Activated T-cell treated with anti-CD3 and anti-CD28 coated beads for 4 hours (primary cell): ENCODE results near the gene COL4A6.

Experiments used
- DNase-seq: peaks from one replicate; pipeline ENCODE4 v3.0.0-alpha.2; 2020

The COL4A6 gene

DNA sequence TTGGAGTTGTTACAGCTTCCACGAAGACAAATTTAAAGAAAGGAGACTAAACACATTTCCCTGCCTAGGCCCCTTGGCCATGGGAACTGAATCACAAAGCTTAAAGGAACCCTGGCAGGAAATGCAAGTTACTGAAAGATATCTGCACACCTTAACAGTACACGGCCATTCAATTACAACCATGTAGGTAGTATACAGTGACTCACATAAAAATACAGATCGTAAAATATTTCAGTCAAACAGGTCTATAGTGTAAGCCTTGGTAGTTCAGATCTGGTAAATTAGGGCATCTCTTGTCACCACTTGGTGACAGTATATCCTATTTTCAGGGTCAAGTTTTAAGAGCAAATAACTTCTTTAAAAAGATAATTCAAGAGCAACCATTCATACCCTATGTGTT, 234.7 kb downstream of the COL4A6 start:
- DNase-seq, result no peak

DNA sequence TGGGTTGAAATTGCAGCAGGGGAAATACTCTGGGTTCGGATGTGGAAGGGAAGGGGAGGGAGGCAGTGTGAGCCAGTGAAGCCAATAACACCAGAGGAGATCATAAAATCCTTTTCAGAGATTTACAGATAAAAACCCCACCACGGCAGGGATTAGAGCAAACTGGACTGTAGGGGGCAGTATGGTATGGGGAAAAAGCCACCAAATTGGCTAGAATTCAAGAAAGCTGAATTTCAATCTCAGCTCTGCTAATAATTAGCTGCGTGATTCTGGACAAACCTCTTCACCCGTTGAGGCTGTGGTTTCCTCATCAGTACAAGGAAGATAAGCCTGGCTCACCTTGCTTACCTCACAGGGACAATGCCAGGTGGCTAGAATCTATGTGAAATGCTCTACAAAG, 238.5 kb downstream of the COL4A6 start:
- no peak for DNase-seq

DNA sequence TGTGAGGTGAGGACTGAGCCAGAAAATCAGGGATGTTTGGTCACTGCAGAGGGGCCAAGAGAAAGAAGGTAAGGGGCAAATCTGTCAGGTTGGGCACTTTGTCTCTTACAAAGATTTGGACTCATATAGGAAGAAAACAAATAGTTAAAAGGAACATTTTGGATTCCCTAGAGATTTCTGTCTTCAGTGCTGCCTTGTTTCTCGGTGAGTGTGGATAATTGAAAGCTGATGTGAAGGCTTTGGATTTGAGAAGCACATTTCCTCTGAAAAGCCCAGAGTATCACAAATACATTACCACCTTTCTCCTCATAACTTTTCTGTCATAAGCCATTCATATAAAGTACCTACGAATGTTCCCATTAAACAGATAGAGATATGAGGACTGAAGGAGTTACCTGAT, 239.2 kb downstream of the COL4A6 start:
- DNase-seq, result no peak

DNA sequence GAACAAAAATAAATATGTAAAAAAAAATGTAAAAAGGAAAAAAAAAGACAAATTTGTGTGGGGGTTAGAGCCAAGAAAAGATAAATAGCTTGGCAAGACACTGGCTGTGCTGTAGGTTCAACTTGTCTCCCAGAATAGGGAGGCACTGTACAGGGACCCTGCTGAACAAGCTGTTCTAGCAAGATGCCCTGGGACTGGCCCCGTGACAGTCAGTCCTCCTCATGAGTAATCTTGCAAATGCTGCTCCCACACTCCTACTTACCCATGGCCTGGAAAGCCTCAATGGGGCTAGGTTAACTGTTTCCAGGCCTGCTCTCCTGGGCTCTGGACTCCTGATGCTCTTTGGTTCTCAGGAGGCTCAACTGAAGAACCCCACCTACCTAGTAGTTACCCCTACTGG, 239.8 kb downstream of the COL4A6 start:
- no peak for DNase-seq

DNA sequence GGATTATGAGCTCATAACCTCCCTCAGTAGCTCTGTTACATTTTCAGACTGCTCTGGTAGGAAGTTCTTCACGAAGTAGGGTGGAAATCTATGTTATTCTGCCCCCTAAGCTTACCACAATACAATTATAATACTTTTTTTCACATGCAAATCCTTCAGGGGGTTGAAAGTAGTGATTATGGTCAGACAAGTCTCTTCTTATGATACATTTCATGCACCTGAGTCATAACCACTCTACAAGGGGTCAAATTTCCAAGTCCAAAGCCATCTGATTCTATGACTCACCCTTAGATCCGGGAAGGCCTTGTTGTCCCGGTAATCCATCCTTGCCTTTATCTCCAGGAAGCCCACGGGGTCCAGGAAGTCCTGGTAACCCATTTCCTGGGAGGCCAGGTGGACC, 251.4 kb downstream of the COL4A6 start:
- no peak for DNase-seq

DNA sequence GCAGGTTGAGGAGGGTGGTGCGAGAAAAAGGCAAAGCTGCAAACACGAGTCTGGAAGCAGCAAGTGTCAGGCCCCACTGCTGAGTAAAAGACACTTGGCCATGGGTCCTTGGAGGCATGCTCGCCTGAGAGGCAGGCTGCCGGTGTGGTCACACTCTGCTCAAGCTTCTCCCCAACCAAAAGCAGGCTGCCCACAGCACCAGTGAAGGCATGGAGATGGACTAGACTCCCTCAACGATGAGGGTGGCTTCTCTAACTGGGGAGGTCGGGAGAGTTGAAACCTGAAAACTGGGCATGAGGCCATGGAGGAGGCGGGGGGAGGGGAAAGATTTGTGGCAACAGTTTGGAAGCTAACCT, 260.1 kb downstream of the COL4A6 start:
- DNase-seq, result no peak

DNA sequence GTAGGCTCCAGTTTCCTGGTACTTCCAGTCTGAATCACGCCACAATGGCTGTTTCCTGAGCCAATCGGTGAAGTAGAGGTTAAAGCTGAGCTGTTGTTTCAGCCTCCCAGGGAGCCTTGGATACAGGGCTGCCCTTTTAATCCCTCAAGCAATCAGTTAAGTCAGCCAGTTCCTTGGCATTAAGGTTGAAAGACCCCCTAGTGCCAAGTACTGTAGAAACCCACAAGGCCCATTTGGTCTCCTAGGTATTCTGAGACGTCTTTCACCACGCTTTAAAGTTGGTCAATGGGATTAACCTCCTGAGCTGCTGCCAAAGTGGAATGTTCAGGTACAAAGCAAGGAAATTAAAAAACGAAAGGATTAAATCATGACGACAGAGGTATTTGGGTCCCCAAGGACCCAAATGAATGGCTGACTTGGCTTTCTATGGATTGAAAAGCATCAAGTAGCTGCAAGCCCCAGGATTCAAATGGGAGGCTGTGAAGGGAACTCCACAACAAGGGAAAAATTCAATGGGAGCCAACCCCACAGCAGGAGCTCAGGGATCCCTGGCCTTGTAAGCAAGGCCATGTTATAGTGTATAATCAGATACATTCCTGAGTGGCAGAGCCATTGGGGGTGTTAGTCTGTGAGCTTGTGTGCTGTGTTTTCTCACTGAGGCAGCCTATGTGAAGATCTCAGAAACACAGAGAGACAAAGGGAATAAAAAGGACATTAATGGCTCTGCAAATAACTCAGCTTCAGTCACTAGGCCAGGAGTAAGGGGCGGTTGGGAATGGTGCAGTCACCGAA, 260.7 kb downstream of the COL4A6 start:
- DNase-seq, result no peak

DNA sequence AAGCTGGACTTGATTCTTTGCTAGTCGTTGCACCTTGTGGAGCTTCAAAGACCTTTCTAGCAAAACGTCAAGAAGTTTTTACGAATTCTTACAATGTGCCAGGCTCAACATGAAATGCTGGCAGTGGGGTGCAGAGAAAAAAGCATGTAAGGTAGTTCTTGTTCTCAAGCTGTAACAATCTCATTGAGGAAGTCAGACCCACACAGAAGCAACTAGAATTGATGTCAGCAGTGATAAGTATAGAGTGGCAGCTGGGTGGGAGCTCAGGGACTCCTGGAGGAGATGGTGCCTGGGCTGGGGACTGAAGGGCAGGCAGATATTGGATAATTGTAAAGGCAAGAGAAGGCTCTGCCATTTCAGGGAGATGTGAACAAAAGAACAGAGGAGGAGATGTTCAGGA, 264.3 kb downstream of the COL4A6 start:
- DNase-seq, result no peak

DNA sequence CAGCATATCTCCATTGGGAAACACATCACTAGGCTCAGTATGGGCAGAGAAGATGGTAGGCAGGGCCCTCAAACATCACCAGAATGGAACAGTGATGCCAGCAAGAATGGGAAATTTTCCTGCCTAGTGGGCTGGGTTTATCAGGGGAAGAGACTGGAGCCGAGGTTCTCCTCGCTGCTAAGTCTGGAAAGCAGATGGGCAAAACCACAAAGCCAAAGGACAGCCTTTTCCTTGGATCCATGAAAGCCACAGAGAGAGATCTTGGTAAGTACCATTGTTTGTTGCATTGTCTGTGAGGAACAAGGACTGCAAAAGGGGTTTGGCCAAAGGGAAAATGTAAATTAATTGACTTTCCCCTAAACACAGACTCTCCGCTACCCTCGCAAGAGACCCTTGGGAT, 266.6 kb downstream of the COL4A6 start:
- DNase-seq, result no peak

DNA sequence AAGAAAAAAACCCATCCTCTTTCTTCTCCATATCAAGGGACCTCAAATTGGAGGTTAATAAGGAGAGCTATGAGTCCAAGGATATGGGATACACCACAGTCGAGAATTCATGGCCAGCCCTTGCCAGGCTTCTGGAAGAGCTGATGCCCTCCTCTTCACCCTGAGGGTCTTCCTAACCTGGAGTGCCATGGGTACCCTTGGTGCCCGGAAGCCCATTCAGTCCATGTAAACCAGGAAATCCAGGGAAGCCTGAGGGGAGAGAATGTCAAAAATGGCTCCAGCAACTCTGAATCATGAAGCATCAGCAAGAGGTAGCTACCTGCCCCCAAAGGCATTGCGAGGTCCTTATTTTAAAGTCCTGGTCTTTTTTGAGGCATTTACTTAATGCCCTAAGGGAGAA, 268.5 kb downstream of the COL4A6 start:
- DNase-seq, result no peak

DNA sequence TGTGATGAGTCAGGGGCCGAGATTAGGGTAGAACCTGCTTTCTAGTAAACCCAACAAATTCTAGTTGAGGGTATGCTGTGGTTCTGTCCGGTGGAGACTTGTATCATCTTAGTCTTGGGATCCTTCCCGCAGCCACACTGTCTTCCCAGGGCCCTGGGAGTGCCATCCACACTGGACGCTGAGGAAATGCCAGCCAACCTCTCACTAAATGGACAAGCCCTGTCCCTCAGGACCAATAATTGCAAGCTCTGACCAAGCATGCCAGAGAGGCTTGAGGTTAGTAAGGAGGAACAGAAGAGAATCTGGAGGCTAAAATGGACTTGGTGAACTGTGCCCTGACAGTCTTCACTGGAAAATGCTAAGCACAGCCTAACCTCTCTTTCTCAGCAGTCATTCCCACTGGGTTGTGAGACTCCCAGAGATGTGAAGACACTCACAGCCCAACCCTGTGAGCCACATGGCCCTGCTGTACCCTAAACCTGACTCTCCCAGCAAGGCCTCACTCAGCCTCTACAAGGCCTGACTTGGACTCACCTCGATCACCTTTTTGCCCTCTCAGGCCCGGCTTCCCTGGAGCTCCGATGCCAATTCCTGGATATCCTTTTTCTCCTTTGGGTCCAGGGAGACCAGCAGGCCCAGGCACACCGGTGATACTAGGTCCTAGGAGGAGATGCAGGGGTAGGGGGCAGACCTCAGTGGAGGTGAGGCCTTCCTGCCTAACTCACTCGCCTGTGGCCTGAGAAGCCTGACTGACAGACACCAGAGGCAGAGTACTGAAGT, 269.1 kb downstream of the COL4A6 start:
- no peak for DNase-seq

DNA sequence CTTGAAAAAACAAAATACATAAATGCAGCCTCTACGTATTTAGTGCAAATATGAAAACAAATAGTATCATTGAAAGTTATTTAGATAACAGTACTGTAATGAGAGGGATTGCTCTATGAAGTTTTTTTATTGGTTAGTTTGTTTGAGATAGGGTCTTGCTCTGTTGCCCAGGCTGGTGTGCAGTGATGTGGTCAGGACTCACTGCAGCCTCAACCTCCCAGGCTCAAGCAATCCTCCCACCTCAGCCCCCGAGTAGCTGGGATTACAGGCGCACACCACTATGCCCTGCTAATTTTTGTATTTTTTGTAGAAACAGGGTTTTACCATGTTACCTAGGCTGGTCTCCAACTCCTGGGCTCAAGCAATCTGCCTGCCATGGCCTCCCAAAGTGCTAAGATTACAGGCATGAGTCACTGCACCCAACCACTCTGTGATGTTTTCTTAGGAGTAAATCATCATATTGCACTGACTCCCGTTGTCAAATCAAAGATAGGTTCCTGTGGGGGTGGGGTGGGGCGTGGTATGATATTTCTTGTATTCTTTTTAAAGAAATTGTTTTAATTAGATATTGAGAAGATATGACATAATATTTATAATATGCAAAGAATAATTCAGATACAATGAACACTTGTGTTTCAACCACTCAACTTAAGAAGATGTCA, 270.9 kb downstream of the COL4A6 start:
- no peak for DNase-seq

DNA sequence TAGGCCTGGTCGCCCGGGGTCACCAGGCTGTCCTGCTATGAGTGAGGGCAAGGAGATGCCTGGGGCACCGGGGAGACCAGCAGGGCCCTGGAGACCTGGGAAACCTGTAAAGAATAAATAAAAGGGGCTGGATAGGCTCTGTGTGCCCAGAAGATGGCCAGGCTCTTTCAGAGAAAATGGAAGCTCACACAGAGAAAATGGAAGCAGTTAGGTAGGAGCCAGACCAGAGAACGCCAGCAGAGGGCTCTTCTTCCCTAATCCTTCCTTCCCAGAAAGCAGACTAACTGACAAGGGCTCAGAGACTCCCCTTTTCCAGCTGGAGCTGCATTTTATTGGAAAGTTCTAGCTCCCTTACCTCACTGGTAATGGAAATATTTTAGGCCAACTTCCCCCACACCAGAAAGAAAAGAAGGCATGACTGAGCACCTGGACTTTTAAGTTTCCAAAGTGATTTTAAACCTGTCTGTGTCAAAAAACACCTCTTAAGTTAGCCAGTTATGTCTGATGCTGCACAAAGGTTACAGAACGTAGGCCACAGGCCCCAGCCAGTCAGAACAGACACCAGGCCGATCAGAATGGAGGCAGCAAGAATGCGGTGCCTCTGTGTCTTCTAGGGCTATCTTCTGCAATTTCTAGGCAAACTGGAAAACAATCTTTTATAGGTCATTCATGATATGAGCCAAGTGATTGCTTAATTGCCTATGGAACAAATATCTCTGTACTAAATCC, 272.7 kb downstream of the COL4A6 start:
- DNase-seq, result no peak

DNA sequence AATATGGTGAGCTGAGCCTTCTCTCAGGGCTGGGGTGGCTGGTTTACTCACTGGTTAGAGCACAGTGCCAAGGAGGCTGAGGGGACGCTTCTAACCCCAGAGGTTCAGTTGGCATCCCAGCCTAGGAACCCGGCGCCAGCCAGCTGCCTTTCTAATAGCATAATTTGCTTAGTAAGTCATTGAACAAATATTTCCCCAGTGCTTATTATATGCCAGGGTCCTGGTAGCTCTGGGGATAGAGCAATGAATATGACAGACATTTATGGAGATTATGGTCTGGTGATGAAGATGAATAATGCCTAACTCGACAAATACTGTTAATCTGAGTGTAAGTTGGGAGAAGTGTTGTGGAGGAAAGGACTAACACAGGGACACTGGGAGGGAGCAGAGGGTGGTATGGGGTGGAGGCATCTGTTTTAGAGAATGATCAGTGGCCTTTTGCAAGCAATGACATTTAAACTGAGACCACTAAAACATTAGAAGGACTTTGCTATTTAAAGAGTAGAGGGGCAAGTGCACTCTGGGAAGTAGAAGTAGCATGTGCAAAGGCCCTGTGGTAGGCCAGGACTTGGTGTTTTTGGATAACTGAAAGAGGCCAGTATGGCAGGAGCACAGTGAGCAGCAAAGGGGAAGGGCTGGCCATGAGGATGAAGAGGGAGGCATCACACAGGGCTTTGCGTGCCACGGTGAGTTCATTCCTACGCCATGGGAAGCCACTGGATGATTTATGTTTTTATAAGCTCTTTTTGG, 274.7 kb downstream of the COL4A6 start:
- DNase-seq, result no peak

DNA sequence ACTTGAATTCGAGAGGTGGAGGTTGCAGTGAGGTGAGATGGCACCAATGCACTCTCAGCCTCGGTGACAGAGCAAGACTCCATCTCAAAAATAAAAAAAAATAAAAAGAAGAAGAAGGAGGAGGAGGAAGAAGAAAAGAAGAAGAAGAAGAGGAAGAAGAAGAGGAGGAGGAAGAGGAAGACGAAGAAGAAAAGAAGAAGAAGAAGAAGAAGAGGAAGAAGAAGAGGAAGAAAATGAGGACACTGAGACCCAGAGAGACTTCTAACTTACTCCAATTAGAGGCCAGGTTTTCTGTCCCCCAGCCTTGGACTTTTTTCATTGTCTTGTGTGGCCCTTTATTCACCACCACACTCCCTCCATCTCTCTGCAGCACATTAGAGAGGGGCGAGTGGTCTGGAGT, 276.0 kb downstream of the COL4A6 start:
- DNase-seq, result no peak

DNA sequence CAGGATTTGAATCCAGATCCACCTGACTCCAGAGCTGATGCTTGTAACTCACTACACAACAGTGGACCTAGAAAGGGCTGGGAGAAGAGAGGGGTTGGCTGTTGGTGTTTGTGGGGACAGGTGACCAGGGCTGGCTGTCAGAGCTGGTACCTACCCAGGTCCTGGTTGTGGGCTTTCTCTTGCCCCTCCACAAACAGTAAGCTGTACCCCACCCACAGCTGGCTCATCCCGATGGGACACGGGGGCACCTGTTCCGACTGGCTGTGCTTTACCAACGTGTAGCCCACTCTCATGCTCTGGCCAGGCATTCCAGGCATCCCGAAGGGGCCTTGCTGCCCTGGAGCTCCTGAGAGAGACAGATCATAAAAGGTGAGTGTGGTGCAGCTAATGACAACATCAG, 277.9 kb downstream of the COL4A6 start:
- no peak for DNase-seq

DNA sequence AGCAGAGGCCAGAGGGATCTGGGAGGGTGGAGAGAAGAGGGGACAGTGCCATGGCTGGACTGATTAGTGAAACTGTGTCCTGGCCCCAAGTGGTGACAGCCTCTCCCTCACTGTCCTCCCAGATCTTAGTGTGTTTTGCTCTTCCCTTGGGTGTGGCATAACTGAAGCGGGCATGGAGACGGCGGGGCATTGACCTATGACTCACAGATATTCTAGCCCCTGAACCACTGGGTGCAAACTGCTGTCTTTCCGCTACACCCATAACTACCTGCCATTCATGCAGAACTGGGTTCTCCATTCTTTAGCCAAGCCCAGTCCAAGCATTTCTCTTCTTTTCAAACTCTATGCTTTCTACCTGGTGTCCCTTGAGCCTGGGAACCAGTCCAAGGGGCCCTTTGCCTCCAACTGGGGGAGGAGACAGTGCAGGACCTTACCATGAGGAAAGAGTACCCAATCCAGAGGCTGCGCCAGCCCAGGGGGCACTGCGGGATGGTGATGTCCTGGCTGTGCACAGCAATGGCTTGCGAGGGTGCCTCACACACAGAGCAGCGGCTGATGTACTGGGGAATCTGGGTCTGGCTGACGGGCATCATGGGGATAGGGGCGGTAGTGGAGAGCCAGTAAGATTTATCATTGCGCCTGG, 279.1 kb downstream of the COL4A6 start:
- no peak for DNase-seq

DNA sequence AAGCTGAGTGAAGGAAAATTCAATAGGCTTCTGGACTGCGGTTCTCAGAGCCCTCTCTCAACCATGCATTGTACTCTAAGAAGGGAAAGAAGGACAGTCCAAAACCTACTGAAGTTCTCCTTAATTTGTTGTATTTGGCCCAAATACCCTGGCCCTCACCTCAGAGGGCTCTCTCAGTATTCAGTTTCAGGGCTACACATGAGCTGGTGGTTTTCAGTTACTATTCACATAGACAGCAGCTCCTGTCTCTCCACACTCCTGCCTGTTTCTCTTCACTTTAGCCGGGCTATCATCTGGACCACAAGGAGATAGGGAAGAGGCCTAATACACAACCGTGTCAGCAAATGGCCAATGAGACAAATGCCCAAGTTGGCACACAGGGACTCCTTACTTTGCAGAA, 280.6 kb downstream of the COL4A6 start:
- DNase-seq, result no peak

DNA sequence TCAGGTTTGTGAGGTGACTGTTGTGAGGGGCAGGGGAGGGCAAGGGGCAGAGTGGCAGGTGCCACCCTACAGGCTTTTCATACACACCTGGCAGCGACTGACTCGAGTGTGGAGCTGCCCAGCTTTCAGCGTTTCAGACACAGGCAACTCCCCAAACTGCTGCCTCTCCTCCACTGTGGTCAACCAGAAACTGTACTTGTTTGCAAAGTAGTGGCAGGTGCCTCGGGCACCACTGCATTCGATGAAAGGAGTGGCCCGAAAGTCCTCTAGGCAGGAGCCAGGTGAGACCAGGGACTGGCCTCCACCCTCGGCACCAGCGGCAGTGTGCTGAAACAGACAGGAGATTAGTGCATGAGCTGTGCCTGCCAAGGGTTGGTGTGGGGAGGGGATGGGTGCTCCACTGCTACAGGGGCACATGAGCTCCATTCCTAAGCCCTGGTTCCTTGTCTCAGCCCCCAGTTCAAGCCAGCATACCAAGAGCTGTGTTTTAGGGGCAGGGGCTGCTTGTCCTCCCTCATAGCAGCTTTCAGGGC, 281.2 kb downstream of the COL4A6 start:
- DNase-seq, result no peak

DNA sequence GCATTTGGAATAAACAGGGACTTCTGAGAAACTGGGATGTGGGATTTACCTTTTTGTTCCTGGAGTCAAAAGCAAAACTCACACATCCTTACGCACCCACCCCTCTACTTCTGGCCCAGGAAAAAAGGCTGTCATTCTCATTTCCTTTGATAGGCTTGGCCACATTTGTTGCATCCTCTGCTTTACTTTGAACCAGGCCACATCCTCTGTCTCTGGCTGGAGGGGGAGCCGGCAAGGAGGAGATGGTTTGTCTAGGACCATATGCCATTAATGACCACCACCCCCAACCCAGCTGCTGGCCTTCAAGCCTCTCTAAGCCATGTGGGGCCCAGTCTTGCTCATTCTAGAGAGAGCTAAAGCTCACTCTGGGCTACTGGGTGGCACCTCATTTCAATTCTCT, 282.1 kb downstream of the COL4A6 start:
- DNase-seq, result no peak

DNA sequence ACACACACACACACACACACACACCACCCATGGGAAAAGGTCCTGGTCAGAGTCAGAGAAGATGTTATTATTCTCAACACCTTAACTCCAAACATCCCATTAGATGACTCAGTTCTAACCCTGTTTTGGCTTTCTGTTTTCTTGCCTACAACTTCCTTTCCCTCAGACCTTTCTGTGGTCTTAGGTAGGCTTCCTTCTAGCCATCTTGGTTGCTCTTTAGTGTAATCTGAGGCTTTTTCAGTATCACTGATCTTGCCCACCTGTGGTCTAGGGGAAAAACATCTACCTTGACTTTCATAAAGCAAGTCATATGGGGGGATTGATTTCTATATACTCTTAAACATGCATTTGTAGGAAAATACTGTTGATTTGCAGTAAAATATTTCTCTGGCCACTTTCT, 289.7 kb downstream of the COL4A6 start:
- no peak for DNase-seq
